Non-pigmented ciliary epithelial cell (primary cell): ENCODE results near the gene NR1H2.

Source experiments
- DNase-seq: peaks from one replicate; pipeline ENCODE4 v3.0.0-alpha.2; 2010; ENCODE audit warnings: low read depth

NR1H2 gene

GRCh38 chr19:50422397-50423278, 46.4 kb downstream of the NR1H2 start:
- DNase-seq: no peak

DNA sequence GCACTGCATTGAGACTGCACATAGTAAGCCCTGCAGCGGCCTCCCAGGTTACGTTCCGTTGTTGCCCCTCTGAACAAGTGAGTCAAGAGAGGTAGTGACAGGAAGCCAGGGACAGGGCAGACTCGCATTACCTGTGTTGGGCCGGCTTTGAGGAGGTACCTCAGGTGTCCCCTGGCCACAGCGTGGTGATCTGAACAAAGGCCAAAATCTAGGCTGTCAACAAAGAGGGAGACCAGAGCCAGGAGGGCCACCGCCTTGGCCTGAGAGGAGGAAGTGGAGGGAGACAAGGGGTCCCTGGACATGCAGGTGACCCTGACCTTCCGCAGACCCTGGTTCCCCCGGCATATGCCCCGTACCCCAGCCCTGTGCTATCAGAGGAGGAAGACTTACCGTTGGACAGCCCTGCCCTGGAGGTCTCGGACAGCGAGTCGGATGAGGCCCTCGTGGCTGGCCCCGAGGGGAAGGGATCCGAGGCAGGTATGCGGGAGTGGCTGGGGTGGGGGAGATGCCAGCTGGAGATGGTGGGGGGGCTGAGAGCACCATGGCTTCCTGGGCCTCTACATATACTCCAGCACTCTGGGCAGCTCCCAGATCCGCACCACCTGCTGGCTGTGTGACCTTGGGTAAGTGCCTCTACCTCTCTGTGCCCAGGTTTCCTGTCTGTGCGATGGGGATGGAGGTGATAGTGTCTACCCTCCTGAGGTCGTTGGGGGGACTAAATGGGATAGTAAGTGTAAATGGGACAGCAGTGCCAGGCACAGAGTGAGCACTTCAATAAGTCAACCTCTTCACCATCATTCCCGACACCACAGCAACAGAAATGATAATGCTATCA, 47.2 kb downstream of the NR1H2 start:
- no peak for DNase-seq

DNA sequence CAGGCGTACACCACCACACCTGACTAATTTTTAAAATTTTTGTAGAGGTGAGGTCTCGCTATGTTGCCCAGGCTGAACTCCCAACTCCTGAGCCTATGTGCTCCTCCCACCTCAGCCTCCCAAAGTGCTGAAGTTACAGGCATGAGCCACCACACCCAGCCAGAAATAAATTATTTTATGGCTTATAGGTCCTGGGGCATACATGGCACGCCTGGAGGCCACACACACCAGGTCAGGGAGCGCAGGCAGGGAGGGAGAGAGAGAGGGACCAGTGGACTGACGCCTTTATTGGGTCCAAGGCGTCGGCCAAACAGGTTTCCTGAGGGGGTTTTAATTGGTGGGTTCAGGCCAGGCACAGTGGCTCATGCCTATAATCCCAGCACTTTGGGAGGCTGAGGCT, 49.3 kb downstream of the NR1H2 start:
- no peak for DNase-seq

DNA sequence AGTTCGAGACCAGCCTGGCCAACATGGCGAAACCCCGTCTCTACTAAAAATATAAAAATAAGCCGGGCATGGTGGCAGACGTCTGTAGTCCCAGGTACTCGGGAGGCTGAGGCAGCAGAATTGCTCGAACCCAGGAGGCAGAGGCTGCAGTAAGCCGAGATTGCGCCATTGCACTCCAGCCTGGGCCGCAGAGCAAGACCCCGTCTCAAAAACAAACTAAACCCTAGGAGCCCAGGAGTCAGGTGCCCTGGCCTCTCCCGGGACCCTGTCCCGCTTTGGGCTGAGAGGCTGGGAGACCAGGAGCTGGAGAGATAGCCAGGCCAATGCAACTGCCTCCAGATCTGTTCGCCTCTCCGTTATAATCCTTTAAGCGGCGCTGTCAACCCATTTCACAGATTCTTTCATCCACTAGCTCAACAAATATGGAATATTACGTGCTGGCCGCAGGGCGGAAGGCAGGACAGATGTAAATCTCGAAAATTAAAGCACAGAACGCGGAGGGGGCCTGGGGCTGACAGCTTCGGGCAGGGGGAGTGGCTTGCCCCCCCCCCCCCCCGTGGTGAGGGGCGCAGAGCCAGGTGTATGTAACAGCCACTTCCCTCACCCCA, 51.2 kb downstream of the NR1H2 start:
- DNase-seq: no peak

DNA sequence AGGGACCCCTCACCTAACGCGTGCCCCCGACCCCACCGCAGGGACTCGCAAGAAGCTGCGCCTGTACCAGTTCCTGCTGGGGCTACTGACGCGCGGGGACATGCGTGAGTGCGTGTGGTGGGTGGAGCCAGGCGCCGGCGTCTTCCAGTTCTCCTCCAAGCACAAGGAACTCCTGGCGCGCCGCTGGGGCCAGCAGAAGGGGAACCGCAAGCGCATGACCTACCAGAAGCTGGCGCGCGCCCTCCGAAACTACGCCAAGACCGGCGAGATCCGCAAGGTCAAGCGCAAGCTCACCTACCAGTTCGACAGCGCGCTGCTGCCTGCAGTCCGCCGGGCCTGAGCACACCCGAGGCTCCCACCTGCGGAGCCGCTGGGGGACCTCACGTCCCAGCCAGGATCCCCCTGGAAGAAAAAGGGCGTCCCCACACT, 51.8 kb downstream of the NR1H2 start:
- peak; percentile 49 for DNase-seq

- DNase-seq: no peak
Measured at GRCh38 chr19:50428772-50429463, 52.7 kb downstream of the NR1H2 start.

DNA sequence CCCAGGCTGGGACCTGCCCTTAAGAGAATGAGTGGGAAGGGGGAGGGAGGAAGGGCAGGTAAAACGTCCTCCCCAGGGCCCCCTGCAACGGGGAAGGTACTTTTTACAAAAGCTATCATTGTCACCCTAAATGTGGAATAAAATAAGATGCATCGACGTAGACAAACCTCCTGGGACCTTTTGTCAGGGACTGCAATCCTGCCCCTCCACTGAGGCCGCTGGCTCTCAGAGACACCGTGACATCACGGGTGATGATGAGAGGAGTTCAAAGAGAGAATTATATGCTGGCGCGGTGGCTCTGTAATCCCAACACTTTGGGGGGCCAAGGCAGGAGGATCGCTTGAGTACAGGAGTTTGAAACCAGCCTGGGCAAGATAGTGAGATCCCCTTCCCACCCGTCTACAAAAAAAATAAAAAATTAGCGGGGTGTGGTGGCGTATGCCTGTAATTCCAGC, 54.7 kb downstream of the NR1H2 start:
- no peak for DNase-seq

- peak; percentile 8 for DNase-seq
Measured at GRCh38 chr19:50431343-50432220, 55.3 kb downstream of the NR1H2 start.

GRCh38 chr19:50432221-50433028, 56.2 kb downstream of the NR1H2 start, which contains the start of gene MYBPC2:
MYBPC2 (plus strand) TSS chr19:50432892; CDS start chr19:50432954, 62 bp downstream.
- DNase-seq: no peak
